Bronchial epithelial cell (primary cell): ENCODE data around the gene MTREX. TPM values are rescaled to one million over a fixed set of nuclear protein-coding genes. Genes with fewer than 3 reads are reported as not detected.

Experiments used
- DNase-seq: peaks from one replicate; pipeline ENCODE4 v3.0.0-alpha.2; 2010; ENCODE audit warnings: low read depth
- FAIRE-seq: peaks from 2 replicates; lab custom pipeline; 2011; peaks lifted over from hg19 to GRCh38; lab: Jason Lieb, UNC
- H3K27me3 ChIP-seq: 2 replicates; pipeline ENCODE4 v1.5.1; 2011; ENCODE audit warnings: low read length; ENCODE audit not compliant: control insufficient read depth, insufficient read depth
- H3K36me3 ChIP-seq: 2 replicates; pipeline ENCODE4 v1.5.1; 2011; ENCODE audit warnings: low read length; ENCODE audit not compliant: control insufficient read depth, insufficient read depth
- H3K4me3 ChIP-seq: 2 replicates; pipeline ENCODE4 v1.5.1; 2011; ENCODE audit warnings: mild to moderate bottlenecking, low read depth, low read length, control low read depth
- CTCF ChIP-seq: IDR thresholded peaks from 2 replicates; pipeline ENCODE4 v1.5.1; 2011; ENCODE audit warnings: mild to moderate bottlenecking, moderate library complexity, low read length, control low read depth, inconsistent platforms; ENCODE audit not compliant: insufficient read depth, severe bottlenecking
- total RNA-seq: library from RNA; depleted of rRNA; stranded (reverse); fragments of >200 nt; gene quantifications from 2 replicates; pipeline ENCODE4 v1.2.1, GENCODE V29; 2014

Gene MTREX
- total RNA-seq, 1 donor from 2014 or later: 82.1 TPM

GRCh38 chr5:55393501-55394175 is 85.8 kb downstream of the MTREX start:
- no peak for DNase-seq
- TF ChIP-seq CTCF: no peak
- H3K36me3 ChIP-seq: peaks cover 6% of the 10 kb centered on the region
- H3K4me3 ChIP-seq: no peak overlapping the region
- FAIRE-seq: no peak
- H3K27me3 ChIP-seq: no peaks in the 10 kb centered on the region

GRCh38 chr5:55402199-55402598 is 94.4 kb downstream of the MTREX start:
- no peak overlapping the region for H3K4me3 ChIP-seq
- TF ChIP-seq CTCF: peak; percentile 13
- peak; percentile 50 for FAIRE-seq
- peaks cover 5% of the 10 kb centered on the region for H3K36me3 ChIP-seq
- DNase-seq: no peak
- H3K27me3 ChIP-seq: no peaks in the 10 kb centered on the region

GRCh38 chr5:55406292-55406691 is 98.5 kb downstream of the MTREX start:
- no peak for TF ChIP-seq CTCF
- no peak overlapping the region for H3K4me3 ChIP-seq
- FAIRE-seq (no peak), DNase-seq (no peak)
- H3K36me3 ChIP-seq: peaks cover 3% of the 10 kb centered on the region
- no peaks in the 10 kb centered on the region for H3K27me3 ChIP-seq

GRCh38 chr5:55407059-55407684 is 99.4 kb downstream of the MTREX start:
- DNase-seq (peak; percentile 44), FAIRE-seq (no peak)
- Histone ChIP-seq H3K4me3 (no peak overlapping the region), H3K27me3 (no peaks in the 10 kb centered on the region), H3K36me3 (peaks cover 1% of the 10 kb centered on the region)
- TF ChIP-seq CTCF: peak; percentile 57

GRCh38 chr5:55407984-55408383 is 100.2 kb downstream of the MTREX start:
- no peak for FAIRE-seq
- Histone ChIP-seq H3K4me3 (no peak overlapping the region), H3K27me3 (no peaks in the 10 kb centered on the region), H3K36me3 (peaks cover 1% of the 10 kb centered on the region)
- DNase-seq: no peak
- TF ChIP-seq CTCF: no peak
